Measurements from ENCODE around the gene MAD2L2. TPM values are rescaled to one million over a fixed set of nuclear protein-coding genes. Genes with fewer than 3 reads are reported as not detected.

Gene MAD2L2
- total RNA-seq, 4 donors from 2014 or later = 19.4 to 43.7 (median 24.3) TPM

DNA sequence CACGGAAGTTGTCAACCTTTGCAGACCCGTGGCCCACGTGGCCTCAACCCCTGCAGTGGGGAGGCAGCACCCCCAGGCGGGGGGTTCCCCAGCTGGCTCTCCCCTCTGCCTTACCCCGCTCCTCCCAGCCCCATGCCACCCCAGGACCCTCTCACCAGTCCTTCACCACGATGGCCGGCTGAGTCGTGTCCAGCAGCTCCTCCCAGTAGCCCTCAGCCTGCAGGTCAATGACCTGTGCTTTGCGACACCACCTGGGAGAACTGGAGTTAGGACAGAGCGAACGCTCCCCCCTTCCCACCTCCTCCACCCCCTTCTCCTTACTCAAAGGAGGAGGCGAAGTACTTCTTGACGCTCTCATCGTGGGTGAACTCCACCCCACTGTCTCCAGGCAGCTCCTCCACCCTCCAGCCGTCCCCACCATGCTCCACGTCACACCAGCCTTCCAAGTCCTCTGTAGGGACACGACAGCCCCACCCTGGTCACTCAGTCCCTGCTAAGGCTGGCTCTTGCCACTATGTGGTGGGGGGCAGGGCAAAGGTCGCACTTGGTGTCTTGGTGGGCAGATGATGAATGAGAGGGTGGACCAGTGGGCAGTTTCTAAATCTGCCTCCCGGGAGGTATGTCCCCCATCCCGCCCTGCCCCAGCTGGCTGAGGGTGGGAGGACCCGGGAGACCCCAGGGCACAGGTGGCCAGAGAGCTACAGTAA, 31.2 kb downstream of the MAD2L2 start:
- H3K4me3 ChIP-seq = peak overlapping the region in 1 of 2 donors; percentile 22
- WGBS, 2 donors (ENCODE audit: low coverage in 1 of 2) = 17% methylated on average over 4 to 8 of the region's 21 CpGs
- TF ChIP-seq POLR2AphosphoS5 (IDR thresholded peaks at IDR 0.05) (no peak), POLR2A (IDR thresholded peaks at IDR 0.05) (no peak)
- H3K9me3 ChIP-seq = no peaks in the 10 kb centered on the region
- H3K36me3 ChIP-seq = no peaks in the 10 kb centered on the region
- peaks cover 47% of the 10 kb centered on the region for H3K27me3 ChIP-seq
- no peak overlapping the region for H3K27ac ChIP-seq
- H3K4me1 ChIP-seq = peaks cover 0 to 50% (median 18%) of the 10 kb centered on the region in 3 donors
- ATAC-seq = no peak

GRCh38 chr1:11649237-11649623, 31.7 kb downstream of the MAD2L2 start:
- no peak for ATAC-seq
- H3K4me1 ChIP-seq = peaks cover 0 to 47% (median 18%) of the 10 kb centered on the region in 3 donors
- H3K9me3 ChIP-seq = no peaks in the 10 kb centered on the region
- no CpG with 5 or more reads among the region's 9 CpGs for WGBS, 2 donors (ENCODE audit: low coverage in 1 of 2)
- no peaks in the 10 kb centered on the region for H3K36me3 ChIP-seq
- peaks cover 47% of the 10 kb centered on the region for H3K27me3 ChIP-seq
- no peak overlapping the region for H3K4me3 ChIP-seq
- TF ChIP-seq EP300 (IDR thresholded peaks at IDR 0.05) (no peak), POLR2A (IDR thresholded peaks at IDR 0.05) (no peak)
- H3K27ac ChIP-seq = no peak overlapping the region

DNA sequence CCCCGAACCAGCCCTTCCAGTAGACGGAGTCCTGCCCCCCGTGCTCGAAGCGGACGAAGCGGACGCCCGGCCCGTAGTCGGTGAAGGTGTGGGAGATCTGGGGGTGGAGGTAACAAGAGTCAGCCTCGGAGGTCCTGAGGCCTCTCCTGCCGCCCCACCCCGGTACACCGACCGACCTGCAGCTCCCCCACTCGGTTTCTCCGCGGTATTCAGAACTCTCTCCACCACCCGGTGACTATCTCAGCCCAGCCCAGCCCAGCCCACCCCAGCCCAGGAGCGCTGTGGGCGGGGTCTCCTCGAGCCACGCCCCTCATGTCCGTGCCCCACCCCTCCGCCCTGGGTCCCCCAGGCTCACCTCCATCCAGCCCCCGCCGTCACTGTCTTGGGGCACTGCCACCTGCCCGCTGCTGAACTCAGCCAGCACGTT, 32.2 kb downstream of the MAD2L2 start:
- Histone ChIP-seq H3K9me3 (no peaks in the 10 kb centered on the region), H3K4me1 (peaks cover 0 to 42% (median 18%) of the 10 kb centered on the region in 3 donors), H3K27me3 (peaks cover 51% of the 10 kb centered on the region), H3K36me3 (no peaks in the 10 kb centered on the region), H3K4me3 (no peak overlapping the region), H3K27ac (no peak overlapping the region)
- TF ChIP-seq EP300 (IDR thresholded peaks at IDR 0.05) (no peak), POLR2A (IDR thresholded peaks at IDR 0.05) (no peak), POLR2AphosphoS5 (IDR thresholded peaks at IDR 0.05) (no peak)
- TF ChIP-seq, protein P1, sequence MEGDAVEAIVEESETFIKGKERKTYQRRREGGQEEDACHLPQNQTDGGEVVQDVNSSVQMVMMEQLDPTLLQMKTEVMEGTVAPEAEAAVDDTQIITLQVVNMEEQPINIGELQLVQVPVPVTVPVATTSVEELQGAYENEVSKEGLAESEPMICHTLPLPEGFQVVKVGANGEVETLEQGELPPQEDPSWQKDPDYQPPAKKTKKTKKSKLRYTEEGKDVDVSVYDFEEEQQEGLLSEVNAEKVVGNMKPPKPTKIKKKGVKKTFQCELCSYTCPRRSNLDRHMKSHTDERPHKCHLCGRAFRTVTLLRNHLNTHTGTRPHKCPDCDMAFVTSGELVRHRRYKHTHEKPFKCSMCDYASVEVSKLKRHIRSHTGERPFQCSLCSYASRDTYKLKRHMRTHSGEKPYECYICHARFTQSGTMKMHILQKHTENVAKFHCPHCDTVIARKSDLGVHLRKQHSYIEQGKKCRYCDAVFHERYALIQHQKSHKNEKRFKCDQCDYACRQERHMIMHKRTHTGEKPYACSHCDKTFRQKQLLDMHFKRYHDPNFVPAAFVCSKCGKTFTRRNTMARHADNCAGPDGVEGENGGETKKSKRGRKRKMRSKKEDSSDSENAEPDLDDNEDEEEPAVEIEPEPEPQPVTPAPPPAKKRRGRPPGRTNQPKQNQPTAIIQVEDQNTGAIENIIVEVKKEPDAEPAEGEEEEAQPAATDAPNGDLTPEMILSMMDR (IDR thresholded peaks at IDR 0.05) = no peak
- ATAC-seq = peak; percentile 29
- 0% methylated on average over 1 of the region's 30 CpGs; no CpG with 5 or more reads in 1 of the 2 donors for WGBS, 2 donors (ENCODE audit: low coverage in 1 of 2)

GRCh38 chr1:11648039-11648438, 32.9 kb downstream of the MAD2L2 start:
- Histone ChIP-seq H3K4me1 (peaks cover 0 to 37% (median 18%) of the 10 kb centered on the region in 3 donors), H3K36me3 (no peaks in the 10 kb centered on the region), H3K27ac (no peak overlapping the region), H3K27me3 (peaks cover 57% of the 10 kb centered on the region), H3K4me3 (no peak overlapping the region), H3K9me3 (no peaks in the 10 kb centered on the region)
- ATAC-seq = no peak
- TF ChIP-seq EP300 (IDR thresholded peaks at IDR 0.05) = no peak
- TF ChIP-seq POLR2A (IDR thresholded peaks at IDR 0.05) = no peak
- TF ChIP-seq, protein P1 (IDR thresholded peaks at IDR 0.05) = no peak
- TF ChIP-seq POLR2AphosphoS5 (IDR thresholded peaks at IDR 0.05) = no peak
- 44 to 90% methylated on average over 2 to 5 of the region's 6 CpGs for WGBS, 2 donors (ENCODE audit: low coverage in 1 of 2)

DNA sequence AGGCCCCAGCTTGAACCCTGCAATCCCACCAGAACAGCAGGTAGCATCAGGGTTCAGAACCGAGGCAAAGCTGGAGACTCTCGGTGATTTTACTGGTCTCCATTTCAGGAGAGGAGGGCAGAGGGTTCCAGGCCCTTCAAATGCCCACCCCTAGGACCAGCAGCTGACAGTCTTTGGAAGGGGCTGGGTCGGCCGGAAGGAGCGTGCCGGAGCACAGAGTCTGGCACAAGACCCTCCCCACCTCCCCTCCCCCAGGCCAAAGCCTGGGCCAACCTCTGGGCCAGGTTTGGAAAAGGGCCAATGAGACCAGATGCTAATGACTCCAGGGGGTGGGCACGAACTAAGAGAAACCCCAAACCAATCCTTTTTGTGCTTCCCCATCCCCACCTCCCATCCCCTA, 33.6 kb downstream of the MAD2L2 start:
- H3K9me3 ChIP-seq = no peaks in the 10 kb centered on the region
- H3K27me3 ChIP-seq = peaks cover 62% of the 10 kb centered on the region
- WGBS, 2 donors (ENCODE audit: low coverage in 1 of 2) = no CpG with 5 or more reads among the region's 7 CpGs
- no peak overlapping the region for H3K27ac ChIP-seq
- TF ChIP-seq EP300 (IDR thresholded peaks at IDR 0.05) = no peak
- no peak for TF ChIP-seq POLR2A (IDR thresholded peaks at IDR 0.05)
- TF ChIP-seq POLR2AphosphoS5 (IDR thresholded peaks at IDR 0.05) = no peak
- TF ChIP-seq, protein P1 (IDR thresholded peaks at IDR 0.05) = no peak
- H3K36me3 ChIP-seq = no peaks in the 10 kb centered on the region
- no peak for ATAC-seq
- peaks cover 0 to 37% (median 18%) of the 10 kb centered on the region in 3 donors for H3K4me1 ChIP-seq
- no peak overlapping the region for H3K4me3 ChIP-seq

DNA sequence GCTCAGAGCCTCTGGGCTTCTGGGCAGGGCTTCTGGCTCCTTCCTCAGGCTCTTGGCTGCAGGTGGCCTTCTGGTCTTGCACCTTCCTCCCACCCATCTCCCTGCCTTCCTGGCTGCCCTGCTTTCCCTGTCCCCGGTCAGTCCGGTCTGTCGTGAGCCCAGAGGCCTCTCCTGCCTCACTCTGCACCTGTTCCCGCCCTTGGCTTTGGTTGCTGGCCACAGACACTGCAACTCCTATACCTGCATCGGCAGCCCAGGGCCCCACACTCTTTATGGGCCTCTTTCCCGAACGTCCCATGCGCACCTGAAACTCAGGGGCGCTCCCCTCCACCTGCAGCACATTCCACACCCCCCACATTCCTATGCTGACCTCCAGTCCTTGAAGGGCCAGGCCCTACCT, 34.6 kb downstream of the MAD2L2 start:
- ATAC-seq = no peak
- H3K9me3 ChIP-seq = no peaks in the 10 kb centered on the region
- no peak overlapping the region for H3K4me3 ChIP-seq
- TF ChIP-seq, protein P1 (IDR thresholded peaks at IDR 0.05) = no peak
- TF ChIP-seq EP300 (IDR thresholded peaks at IDR 0.05) (no peak), POLR2A (IDR thresholded peaks at IDR 0.05) (no peak)
- H3K36me3 ChIP-seq = no peaks in the 10 kb centered on the region
- peaks cover 62% of the 10 kb centered on the region for H3K27me3 ChIP-seq
- peaks cover 0 to 37% (median 18%) of the 10 kb centered on the region in 3 donors for H3K4me1 ChIP-seq
- WGBS, 2 donors (ENCODE audit: low coverage in 1 of 2) = 88% methylated on average over 4 to 8 of the region's 9 CpGs
- H3K27ac ChIP-seq = no peak overlapping the region
